Measurements from ENCODE around the gene MYO16.
A peak's percentile ranks its signal among the peaks of the same experiment; 100 is the strongest.

MYO16 gene

DNA sequence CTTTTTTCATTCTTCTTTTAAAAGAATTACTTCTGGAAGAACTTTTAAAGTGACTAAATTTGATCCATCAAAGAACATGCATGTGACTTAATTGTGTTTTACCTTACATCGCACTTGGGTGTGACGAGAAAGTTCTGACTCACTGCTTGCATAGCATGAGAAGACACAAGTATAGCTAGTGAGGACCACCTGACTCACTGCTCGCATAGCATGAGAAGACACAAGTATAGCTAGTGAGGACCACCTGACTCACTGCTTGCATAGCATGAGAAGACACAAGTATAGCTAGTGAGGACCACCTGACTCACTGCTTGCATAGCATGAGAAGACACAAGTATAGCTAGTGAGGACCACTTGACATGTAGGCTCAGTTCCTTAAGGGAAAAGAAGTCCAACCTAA, 362.0 kb downstream of the MYO16 start:
- peak; percentile 56 for DNase-seq

DNA sequence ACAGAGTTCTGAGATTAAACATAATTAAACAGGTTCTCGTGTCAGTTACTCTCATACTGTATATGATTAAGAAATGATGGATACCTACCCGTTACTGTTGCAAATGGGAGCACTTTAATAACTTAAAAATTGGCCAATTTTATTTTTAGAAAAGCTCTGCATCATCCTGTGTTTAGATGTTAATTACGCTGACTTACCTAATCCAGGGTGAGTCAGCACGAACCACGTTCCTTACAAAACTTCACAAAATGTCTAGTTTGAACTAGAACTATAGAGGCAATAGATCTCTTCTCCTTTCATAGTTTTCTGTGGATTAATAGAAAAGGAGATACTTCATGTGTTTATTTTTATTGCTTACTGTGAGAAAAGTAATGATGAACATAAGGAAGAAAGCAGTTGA, 363.9 kb downstream of the MYO16 start:
- peak; percentile 49 for DNase-seq

DNA sequence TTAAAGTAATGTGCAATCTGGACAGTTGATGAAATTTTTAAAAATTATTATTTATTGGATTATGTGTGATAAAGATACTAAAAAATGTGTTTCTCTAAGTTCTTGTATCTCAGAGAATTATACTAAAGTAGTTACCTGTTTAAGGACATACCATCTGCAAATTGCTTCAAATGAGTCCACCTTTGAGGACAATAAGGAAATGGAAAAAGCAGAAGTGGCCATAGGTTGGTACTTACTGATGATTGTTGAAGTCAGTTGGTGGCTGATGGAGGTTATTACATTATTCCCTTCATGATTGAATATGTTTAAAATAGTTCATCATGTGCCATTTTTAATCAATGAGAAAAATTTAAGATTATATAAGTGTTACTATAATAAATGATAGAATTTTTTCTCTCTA, 367.0 kb downstream of the MYO16 start:
- no peak for DNase-seq

DNA sequence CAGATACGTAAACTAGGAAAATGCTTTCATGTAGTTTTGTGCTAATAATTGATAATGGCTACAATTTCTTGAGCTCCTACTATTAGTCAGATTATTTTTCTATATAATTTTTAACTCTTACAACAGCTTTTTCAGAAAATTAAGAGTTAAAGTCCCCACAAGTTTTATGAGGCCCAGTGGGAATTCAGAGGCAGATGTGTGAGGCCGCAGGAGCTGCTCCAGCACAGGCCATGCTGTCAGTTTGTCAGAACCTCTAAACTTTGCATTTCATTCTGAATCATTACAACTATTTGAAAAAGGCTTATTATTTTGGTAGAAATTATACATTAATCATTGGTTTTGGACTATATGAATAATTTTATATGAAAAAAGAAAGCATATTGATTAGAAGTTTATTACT, 370.8 kb downstream of the MYO16 start:
- DNase-seq: no peak

DNA sequence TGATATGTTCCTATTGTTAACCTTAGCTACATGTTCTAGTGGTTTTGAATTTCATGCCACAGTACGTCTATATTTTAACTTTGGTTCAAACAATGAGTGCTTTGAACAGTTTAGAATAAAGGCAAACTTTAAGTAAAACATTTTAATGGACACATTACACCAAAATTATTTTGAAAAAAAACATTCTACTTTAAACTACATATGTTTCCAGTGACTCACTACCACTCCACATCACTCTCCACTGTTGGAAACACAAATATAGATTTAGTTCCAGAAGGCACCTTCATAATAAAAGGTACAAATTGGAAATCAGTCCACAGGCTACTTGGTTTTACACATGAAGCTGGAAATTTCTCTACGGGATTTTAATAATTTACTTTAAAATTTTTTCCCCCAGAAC, 373.5 kb downstream of the MYO16 start:
- DNase-seq: no peak

DNA sequence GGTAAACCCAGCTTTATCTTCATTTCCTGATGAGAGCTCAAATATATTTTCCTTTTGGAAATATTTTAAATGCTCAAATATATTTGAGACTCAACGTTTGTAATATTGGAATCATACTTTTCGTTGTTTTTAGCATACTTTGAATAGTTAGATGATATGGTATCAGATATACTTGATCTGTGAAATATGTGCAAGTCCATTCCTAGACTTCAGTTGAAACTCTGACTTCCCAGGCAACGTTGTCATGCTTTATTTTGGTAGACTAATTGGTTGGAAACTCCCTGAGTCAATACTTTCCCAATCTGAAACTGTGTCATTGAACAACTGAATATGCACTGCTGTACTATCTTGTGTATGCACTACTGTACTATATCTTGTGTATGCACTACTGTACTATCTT, 378.5 kb downstream of the MYO16 start:
- DNase-seq: no peak

DNA sequence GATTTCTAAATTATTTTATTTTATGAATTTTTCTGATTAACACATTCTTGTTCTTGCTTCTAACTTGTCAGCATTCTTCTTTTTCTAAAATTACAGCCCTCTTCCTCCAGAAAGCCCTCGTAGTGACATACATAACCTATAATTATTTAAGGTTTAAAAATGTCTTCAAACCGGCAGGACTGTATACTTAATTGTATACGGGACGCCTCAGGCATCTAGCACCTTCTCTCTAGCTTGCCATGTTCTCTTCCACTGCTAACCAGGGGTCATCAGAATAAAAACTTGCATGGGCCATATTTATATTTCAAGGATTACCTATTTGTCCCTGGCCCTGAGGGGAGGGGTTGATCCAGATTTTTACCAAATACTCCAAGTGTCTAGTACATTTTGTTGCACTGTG, 380.3 kb downstream of the MYO16 start:
- no peak for DNase-seq

DNA sequence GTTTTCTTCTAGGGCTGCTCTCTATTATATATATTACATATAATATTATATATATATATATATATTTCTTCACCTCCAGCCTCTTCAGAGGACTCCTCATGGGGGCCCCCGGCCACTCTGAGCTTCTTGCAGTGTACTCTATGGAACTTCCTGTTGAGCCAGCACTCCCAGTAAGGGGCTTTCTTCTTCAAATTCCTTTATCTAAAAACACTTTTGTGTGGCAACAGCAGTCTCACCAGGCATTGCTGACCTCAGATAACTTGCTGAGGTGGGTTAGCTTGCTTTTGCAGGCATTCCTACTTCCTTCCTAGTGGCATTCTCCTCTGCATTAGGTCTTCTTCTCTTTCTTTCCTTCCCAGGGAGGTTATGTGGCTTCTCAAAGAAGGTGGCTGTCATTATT, 381.5 kb downstream of the MYO16 start:
- DNase-seq: no peak

DNA sequence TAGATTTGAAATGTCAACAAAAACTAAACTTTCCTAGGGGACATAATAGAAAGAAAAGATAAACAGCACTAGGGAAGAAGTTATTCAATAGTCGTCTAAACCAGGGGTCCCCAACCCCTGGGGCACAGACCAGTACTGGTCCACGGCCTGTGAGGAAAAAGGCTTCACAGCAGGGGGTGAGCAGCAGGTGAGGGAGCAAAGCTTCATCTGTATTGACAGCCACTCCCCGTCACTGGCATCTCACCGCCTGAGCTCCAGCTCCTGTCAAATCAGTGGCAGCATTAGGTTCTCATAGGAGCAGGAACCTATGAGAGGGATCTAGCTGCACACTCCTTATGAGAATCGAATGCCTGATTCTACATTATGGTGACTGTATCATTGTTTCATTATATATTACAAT, 382.7 kb downstream of the MYO16 start:
- DNase-seq: no peak

DNA sequence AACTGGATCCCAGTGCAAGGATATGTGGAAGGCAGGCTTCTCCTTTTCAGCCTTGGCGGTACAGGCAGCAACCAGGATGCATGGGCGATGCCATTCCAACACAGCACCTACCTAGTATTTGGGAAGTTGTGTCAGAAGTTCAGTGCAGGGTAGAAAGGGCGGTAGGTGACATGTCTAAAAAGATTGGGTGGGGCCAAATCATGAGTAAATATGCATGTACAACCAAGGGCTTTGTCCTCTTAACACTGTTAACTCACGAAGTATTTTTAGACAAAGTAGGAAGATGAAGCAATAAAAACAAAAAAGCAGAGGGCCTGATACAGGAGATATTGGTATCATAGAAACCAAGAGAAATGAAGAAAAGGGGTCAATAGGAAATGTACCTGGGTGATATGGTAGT, 392.1 kb downstream of the MYO16 start:
- DNase-seq: no peak

DNA sequence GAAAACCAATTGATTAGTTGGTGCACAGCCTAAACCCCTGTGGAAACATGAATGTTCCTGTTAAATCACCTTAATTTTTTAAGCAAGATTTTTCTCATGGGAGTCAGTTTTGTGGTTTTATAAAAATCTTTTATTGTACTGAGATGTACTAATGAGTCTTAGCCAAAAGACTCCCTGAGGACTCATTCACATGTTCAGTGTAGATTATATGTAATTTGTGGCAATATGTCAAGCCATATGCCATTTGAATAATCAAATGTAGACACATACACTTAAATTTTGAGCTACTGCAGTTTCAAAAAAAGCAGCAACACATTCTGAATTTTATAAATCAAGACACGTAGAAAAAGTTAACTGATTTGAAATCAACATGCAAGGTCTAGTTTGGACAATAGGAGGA, 395.2 kb downstream of the MYO16 start:
- no peak for DNase-seq

DNA sequence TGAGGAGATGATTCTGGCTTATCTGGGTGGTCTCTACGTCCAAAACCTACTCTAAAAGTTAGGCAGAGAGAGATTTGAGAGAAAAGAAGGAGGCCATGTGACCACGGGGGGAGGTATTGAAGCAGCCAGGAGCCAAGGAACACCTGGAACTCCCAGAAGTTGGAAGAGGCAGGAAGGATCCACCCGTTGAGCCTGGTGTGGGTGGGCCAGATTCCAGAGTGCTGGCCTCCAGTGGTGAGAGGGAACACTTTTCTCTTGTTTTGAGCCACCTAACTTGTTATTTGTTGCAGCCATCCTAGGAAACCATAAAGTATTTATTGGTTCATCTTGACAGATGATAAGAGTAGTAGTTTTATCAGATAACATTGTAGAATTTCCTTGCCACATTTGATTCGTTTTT, 396.9 kb downstream of the MYO16 start:
- no peak for DNase-seq

DNA sequence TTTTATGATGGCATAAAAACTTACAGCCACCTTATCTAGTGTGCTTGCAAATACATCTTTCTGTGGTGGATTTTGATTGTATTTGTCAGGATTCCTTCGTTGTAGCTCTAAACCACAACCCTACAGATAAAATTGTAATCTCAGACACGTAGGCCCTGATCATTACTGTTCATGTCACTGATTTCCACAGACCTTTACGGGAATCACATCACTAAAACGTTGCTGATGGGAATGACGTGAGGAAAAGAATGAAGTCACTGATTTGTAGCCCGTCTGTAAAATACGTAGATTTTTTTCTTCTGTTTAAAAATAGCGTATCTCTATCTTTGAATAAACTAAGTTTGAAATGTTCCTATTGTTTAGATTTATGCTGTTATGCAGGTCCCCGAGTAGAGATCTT, 399.2 kb downstream of the MYO16 start:
- no peak for DNase-seq

DNA sequence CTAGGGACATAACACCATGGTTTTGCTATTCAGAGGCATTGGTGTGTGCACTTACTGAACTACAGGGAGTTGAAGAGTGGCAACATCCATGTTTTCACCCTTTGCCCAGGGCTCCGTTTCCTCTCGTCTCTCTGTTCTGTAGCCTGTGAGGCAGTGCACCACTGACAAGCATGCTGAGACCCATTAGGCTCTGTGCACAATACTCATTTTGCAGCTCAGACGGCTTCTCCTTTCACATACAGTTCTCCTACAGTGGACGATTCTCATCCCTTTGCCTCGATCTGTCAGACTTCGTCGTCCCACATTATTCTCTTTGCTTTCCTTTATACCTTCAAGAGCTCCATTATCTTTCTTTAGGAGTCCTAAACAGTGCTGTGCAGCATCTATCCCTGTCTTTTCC, 403.7 kb downstream of the MYO16 start:
- no peak for DNase-seq

DNA sequence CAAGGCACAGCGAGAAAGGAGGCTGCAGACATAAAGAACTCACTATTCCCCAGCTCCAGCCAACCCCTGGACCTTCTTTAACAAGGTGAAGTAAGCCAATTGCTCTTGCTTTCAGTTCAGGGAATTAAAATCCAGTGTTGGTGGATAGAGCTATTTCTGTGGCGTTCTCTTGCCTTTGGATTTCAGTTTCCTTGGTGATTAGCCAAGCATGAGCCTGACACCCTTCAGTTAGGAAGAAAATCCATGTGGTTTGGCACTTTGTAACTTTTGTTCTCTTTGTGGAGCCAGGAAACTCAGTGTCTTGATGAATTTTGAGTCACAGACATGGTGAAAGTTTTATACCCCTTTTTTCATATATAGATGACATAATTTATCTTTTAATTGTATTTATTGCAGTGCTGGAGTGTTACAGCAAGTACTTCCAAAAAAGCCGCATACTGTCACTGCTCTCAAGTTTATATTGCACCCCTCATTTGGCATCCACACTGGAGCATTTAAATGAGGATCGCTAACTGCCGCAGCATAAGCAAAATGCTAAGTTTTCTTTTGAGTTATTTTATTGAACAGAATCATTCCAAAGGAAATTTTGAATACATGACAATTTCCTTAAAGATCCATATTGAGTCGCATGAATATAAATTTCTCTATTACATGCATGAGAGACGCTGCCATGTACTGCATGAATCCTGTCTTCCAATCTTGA, 406.8 kb downstream of the MYO16 start:
- DNase-seq: peak; percentile 22

DNA sequence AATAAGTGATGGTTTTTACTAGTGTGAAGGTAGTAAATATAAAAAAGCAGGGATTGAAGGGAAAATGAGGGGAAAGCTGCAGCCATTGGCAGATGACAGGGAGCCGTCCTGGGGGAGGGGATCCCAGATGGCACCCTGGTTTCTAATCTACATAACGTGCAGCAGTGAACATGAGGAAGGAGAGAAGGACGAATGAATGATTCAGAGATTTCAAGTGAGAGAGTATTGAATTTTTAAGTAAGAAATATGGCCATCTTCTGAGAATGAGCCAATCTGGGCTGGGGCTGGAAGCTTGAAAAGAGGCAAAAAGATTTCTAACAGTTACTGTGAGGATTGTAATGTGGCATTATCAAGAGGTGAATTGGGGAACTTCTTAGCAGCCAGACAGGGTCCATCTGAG, 414.2 kb downstream of the MYO16 start:
- no peak for DNase-seq

DNA sequence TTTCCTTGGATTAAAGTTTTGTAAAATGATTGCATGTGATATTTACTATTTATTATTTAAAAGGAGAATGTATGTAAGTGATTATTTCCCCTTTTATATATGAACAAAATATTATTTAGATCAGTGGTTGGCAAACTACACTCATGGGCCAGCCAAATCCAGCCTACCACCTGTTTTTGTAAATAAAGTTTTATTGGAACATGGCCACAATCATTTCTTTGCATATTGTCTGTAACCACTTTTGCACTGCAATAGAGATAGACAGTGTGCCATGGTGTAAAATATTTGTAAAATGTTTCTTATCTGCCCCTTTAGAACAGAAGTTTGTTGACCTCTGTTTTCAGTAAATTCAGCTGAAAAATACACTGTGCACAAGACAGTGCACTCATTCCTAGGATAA, 426.4 kb downstream of the MYO16 start:
- DNase-seq: no peak

DNA sequence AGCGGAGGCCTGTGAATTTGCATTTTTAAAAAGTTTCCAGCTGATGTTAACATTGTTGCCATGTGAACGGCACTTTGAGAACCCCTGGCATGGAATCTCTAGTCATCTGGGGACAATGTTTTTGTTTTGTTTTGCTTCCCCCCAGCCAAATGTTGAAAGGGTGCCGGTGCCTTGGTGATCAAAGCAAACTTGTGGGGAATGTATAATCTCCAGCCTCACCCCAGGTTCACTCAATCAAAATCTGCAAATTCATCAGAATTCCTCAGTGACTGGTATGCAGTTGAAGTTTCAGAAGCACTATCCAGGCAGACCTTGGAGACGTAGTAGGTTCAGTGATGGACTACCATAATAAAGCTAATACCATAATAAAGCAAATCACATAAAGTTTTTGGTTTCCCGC, 428.7 kb downstream of the MYO16 start:
- no peak for DNase-seq

DNA sequence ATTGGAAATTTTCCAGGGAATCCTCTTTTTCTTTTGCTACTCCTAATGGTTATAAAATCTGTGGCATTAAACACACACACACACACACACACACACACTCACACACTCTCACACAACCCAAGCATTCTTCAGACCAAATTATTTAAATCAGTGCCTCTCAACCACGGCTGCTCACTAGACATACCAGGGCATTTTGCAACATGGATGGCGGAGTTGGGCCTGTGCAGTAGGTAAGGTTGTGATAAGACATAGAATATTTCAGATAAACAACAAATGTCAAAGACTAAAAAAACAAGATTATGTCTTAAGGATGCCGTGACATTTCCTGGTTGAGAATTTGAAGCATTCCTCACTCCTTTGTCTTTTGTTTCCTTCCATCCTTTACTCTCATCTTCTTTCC, 443.1 kb downstream of the MYO16 start:
- no peak for DNase-seq

DNA sequence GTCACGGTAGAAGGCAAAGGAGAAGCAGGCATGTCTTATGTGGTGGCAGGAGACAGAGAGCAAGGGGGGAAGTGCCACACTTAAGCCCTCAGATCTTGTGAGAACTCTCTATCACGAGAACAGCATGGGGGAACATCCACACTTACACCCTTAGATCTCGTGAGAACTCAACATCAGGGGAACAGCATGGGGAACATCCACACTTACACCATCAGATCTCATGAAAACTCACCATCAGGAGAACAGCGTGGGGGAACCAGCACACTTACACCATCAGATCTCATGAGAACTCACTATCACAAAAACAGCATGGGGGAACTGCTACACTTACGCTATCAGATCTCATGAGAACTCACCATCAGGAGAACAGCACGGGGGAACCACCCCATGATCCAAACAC, 445.0 kb downstream of the MYO16 start:
- no peak for DNase-seq

DNA sequence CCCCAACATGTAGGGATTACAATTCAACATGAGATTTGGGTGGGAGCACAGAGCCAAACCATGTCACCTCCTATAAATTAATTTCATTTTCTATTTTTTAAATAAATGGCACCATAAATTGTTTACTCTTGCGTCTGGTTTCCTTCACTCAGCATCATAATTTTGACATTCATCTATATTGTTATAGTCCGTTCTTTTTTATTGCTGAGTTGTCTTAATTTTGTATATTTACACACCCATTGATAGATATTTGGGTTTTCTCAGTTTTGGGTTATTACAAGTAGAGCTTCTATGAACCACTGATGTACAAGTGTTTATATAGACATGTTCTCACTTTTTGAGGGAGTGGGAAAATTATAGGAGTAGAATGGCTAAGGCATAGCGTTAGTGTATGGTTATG, 445.4 kb downstream of the MYO16 start:
- no peak for DNase-seq

DNA sequence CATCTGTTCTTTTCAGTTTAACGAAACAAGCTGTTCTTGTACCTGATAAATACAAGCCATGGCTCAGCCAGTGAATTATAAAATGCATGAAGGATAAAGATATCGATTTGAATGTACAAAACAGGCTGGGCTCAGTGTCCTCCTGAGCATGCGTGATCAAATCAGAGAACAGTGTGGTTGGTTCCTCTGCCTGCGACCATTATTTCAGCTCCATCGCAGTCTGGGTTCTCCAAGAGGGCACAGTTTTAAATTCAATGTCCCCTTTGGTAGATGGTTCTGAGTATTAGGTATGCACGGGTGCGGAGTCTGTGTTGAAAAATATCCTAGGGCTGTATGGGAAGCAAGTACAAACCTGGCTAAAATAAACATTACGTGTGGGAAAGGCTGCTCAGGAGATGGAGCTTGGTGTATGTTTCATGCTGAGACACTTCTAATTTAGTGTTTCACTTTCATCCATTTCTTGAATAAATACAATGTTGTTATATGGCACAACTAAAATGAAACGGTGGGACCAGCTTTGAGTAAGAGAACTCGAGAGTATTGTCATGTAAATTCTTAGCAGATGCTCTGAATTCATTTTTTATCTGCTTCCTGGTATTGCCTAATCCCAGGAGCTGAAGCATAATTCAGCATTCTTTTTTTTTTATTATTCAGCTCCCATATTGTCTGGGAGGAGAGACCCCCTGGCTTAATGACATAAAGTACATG, 458.7 kb downstream of the MYO16 start:
- DNase-seq: no peak

DNA sequence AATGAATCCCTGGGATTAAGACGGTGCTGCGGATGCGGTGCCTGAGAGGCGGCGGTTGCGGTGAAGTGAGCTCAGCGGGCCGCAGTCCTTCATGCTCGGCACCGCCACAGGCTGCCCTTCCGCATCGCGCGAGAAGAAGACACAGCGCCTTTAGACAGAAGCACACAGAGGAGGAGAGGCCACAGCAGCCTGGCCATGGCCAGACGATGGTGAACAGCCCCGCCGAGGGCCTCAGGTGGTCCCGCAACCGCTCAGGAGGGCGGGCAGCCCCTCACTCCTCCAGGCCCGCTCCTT, 459.2 kb downstream of the MYO16 start:
- DNase-seq: no peak

DNA sequence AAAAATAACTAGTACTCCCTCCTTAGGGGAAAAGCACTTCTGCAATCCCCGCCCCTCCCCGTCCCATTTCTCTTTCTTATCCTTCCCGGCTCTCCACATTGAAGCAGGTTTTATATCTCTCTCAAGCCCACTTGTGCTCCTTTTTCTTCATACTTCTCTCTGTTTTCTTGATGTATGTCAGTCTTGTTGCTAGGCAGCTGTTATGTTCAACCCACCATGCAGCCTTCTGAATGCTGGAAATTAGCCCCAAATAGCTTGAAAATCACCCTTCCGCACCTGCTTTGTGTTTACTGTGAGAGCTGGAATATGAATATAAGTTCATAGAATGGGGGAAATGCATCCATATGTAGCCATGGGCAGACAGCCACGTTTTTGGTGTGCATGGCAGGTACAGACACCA, 461.4 kb downstream of the MYO16 start:
- DNase-seq: no peak

DNA sequence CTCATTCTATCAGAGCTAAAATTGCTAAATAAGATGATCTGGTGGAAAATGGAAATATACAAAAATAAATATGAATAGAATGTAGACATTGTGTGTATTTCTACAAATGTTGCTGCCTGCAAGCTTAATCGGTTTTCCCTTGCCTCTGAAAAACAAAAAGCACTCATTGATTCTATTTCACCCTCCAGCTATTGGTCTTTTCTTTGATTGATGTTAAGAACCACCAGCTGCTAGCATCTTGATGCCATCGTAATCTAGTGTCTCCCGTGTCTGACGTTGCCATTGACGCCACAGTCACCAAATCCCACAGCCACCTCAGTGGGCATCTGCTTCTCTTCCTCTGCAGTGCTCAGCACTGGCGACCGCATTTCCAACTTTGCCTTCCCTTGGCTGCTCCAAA, 461.8 kb downstream of the MYO16 start:
- DNase-seq: no peak
